ENCODE measurements around the gene CDR2. TPM values are rescaled to one million over a fixed set of nuclear protein-coding genes. Genes with fewer than 3 reads are reported as not detected.

CDR2 gene
- total and polyA plus RNA-seq, 9 of the 15 experiments (the other 6 are each of a cell fraction or from before 2014, with no cell fraction given), result 4.6 to 30.3 (median 19.9) TPM

DNA sequence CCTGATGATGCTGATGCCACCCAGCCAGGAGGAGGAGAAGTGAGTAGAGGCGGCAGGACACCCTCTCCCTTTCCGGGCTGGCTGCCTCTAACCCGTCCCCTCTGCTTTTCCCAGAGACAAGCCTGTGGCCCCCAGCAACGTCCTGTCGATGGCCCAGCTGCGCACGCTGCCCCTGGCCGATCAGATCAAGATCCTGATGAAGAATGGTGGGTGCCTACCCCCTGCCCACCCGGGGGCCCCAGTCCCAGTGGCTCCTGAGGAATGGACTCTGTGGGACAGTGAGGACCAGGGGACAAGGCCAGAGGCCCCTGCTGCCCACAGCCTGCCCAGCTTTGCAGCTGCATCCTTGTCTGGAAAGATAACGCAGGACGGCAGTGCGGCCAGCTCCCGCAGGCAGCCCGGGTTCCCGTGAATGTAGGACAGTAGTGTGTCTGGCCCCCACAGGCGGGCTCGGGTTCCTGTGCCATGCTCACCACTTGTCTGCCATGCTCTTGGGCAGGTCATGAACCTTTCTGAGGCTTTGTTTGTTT is 57.4 kb downstream of the CDR2 start:
- ChIA-PET POLR2A (interaction anchor here (0.6 to 0.9 kb wide), 2 partner anchors 13 to 1940 kb away, joined by 3 to 4 read pairs; no protein-coding TSS in a partner anchor), CTCF (ENCODE audit: low intra/inter-chr PET ratio) (no interaction called here)
- intact Hi-C loops (cut with micrococcal nuclease) (no loop called here), in situ Hi-C loops (cut with MboI) (loop anchor here (10.0 kb wide), 1 partner anchor 1162 kb away; the partner anchor contains the start of genes DNAH3 and LDAF1)
- H3K27me3 ChIP-seq (ENCODE audit: control insufficient read depth in 2 of 2, insufficient read depth in 2 of 2, low read length in 2 of 2), result no peaks in the 10 kb centered on the region
- TF ChIP-seq, protein P1, sequence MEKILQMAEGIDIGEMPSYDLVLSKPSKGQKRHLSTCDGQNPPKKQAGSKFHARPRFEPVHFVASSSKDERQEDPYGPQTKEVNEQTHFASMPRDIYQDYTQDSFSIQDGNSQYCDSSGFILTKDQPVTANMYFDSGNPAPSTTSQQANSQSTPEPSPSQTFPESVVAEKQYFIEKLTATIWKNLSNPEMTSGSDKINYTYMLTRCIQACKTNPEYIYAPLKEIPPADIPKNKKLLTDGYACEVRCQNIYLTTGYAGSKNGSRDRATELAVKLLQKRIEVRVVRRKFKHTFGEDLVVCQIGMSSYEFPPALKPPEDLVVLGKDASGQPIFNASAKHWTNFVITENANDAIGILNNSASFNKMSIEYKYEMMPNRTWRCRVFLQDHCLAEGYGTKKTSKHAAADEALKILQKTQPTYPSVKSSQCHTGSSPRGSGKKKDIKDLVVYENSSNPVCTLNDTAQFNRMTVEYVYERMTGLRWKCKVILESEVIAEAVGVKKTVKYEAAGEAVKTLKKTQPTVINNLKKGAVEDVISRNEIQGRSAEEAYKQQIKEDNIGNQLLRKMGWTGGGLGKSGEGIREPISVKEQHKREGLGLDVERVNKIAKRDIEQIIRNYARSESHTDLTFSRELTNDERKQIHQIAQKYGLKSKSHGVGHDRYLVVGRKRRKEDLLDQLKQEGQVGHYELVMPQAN (IDR thresholded peaks at IDR 0.05; ENCODE audit: borderline replicate concordance), result no peak
- TF ChIP-seq MTA1 (IDR thresholded peaks at IDR 0.05; ENCODE audit: borderline replicate concordance) (no peak), POLR2G (IDR thresholded peaks at IDR 0.05; ENCODE audit: low read depth, low read length) (peak; percentile 26; the same call in 1 of the 2 replicates)
- 92% methylated on average over 11 of the region's 17 CpGs for WGBS (ENCODE audit: insufficient coverage, low coverage, missing lambda C conversion rate)
- ATAC-seq (no peak), FAIRE-seq (no peak), DNase-seq (ENCODE audit: extremely low read depth in 1 of 4, low spot score in 3 of 4) (no peak)
- no peak overlapping the region for H3K4me3 ChIP-seq
- no peak overlapping the region for H3K9ac ChIP-seq (ENCODE audit: insufficient read depth in 1 of 2, low read depth in 2 of 2, low read length in 2 of 2)
- H3K9me1 ChIP-seq (ENCODE audit: control insufficient read depth, insufficient read depth, low read length), result no peaks in the 10 kb centered on the region
- H3K79me2 ChIP-seq (ENCODE audit: control insufficient read depth, insufficient read depth, low read length), result peaks cover 12% of the 10 kb centered on the region
- H3K4me2 ChIP-seq (ENCODE audit: insufficient read depth, low read length), result no peak overlapping the region
- H3K9me3 ChIP-seq (replicated peaks; ENCODE audit: control insufficient read depth, insufficient read depth, low read depth, low read length), result no peaks in the 10 kb centered on the region
- peaks cover 0 to 12% of the 10 kb centered on the region in 2 experiments; a peak in 4 of 5 replicates for H3K4me1 ChIP-seq (replicated peaks in 1 of 2; ENCODE audit: control insufficient read depth in 2 of 2, insufficient read depth in 2 of 2, low read length in 2 of 2)
- H4K20me1 ChIP-seq (replicated peaks; ENCODE audit: control insufficient read depth, insufficient read depth, low read length), result peaks cover 22% of the 10 kb centered on the region
- BruUV-seq (replicated peaks), result no TSS peak
- no peak overlapping the region for H3K27ac ChIP-seq (ENCODE audit: extremely low read depth, low read depth, low read length)
- peaks cover 95% of the 10 kb centered on the region for H3K36me3 ChIP-seq (ENCODE audit: control insufficient read depth, insufficient read depth, low read length)
- no peak overlapping the region for H2AFZ ChIP-seq (ENCODE audit: low read depth, low read length)
